ENCODE results near the gene KCNC3. TPM values are rescaled to one million over a fixed set of nuclear protein-coding genes. Genes with fewer than 3 reads are reported as not detected.

KCNC3 gene
- total RNA-seq, 2 experiments from 2014 or later = 7.4 to 23.4 TPM

DNA sequence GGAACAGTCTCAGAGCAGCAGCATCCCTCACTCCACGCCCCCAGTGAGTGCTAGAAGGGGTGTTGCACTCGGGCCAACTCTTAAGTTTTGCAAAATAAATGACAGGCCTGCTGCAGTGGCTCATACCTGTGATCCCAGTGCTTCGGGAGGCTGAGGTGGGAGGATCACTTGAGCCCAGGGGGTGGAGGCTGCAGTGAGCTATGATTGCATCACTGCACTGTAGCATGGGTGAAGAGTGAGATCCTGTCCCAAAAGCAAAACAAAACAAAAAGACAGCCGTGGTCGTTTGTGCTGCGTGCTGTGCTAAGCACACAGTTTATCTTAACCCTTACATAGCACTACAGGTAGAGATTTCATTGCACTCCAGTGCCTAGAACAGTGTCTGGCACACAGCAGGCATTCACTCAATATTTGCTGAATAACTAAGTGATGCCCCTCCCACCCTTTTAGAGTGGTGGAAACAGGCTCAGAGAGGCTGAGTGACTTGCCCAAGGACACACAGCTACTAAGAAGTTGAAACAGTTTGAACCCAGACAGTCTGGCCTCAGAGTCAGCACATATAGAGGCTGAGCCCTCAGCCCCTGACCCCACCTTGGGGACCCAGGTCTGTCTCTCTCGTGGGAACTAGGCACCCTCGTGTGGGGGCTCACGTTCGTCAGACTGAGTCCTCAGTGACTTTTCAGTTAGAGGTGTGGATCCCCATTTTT lies 18.3 kb downstream of the KCNC3 start:
- Histone ChIP-seq H4K20me1 (ENCODE audit: insufficient read depth, low read length) (no peaks in the 10 kb centered on the region), H3K4me2 (ENCODE audit: low read length) (no peak overlapping the region), H3K79me2 (ENCODE audit: insufficient read depth, low read depth, low read length) (no peaks in the 10 kb centered on the region), H3K4me1 (ENCODE audit: insufficient read depth, low read length, poor library complexity, severe bottlenecking) (peaks cover 10% of the 10 kb centered on the region), H2AFZ (ENCODE audit: low read length) (no peak overlapping the region), H3K4me3 (ENCODE audit: low read depth, low read length, poor library complexity, severe bottlenecking) (no peak overlapping the region), H3K9me2 (ENCODE audit: insufficient read depth, low read length) (no peaks in the 10 kb centered on the region), H3K9me3 (ENCODE audit: low read length) (no peaks in the 10 kb centered on the region), H3K36me3 (ENCODE audit: insufficient read depth, low read length) (no peaks in the 10 kb centered on the region), H3K27ac (ENCODE audit: low read depth, low read length, poor library complexity, severe bottlenecking) (no peak overlapping the region)
- BruUV-seq (replicated peaks) = no TSS peak
- POLR2A ChIA-PET = no interaction called here
- TF ChIP-seq, protein P1, sequence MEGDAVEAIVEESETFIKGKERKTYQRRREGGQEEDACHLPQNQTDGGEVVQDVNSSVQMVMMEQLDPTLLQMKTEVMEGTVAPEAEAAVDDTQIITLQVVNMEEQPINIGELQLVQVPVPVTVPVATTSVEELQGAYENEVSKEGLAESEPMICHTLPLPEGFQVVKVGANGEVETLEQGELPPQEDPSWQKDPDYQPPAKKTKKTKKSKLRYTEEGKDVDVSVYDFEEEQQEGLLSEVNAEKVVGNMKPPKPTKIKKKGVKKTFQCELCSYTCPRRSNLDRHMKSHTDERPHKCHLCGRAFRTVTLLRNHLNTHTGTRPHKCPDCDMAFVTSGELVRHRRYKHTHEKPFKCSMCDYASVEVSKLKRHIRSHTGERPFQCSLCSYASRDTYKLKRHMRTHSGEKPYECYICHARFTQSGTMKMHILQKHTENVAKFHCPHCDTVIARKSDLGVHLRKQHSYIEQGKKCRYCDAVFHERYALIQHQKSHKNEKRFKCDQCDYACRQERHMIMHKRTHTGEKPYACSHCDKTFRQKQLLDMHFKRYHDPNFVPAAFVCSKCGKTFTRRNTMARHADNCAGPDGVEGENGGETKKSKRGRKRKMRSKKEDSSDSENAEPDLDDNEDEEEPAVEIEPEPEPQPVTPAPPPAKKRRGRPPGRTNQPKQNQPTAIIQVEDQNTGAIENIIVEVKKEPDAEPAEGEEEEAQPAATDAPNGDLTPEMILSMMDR (conservative IDR thresholded peaks at IDR 0.05; ENCODE audit: low read length) = no peak
- TF ChIP-seq EZH2phosphoT487 (IDR thresholded peaks at IDR 0.05; ENCODE audit: borderline replicate concordance, low read depth, low read length) = no peak
- intact Hi-C loops (cut with micrococcal nuclease; ENCODE audit: unreplicated experiment) = no loop called here
- no peak for DNase-seq (ENCODE audit: low spot score)
- CTCF ChIA-PET (ENCODE audit: unreplicated experiment) = no interaction called here

DNA sequence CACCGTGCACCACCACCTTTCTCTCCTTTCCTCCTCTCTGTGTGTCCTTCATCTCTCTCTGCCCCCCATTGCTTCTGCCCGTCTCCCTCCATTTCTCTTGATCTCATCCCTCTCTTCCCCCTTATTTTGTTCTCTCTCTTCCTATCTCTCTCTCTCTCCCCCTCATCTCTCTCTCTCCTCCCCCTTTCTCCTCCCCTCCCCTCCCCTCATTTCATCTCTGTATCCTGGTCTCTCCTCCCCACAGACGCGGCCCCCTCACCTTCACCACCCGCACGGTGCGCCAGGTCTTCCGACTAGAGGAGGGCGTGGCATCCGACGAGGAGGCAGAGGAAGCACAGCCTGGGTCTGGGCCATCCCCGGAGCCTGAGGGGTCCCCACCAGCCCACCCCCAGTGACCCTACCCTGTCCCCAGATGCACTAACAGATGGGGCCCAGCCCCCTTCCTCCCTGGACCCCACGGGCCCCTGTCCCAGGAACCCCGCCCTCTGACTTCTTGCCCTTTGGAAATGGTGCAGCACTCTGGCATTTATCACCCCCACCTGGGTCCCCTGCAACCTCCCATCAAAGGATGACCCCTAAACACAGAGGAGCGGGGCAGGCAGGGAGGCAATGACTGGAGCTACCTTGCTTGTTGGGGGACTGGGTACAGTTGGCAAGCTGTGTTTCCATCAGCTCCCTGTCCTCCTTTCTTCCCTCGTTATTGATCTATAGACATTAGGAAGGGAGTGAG lies 19.6 kb downstream of the KCNC3 start:
- no peak overlapping the region for H3K4me2 ChIP-seq (ENCODE audit: low read length)
- no peaks in the 10 kb centered on the region for H3K9me3 ChIP-seq (ENCODE audit: low read length)
- peaks cover 8% of the 10 kb centered on the region for H3K4me1 ChIP-seq (ENCODE audit: insufficient read depth, low read length, poor library complexity, severe bottlenecking)
- no peak overlapping the region for H2AFZ ChIP-seq (ENCODE audit: low read length)
- no peaks in the 10 kb centered on the region for H4K20me1 ChIP-seq (ENCODE audit: insufficient read depth, low read length)
- no peak for TF ChIP-seq EZH2phosphoT487 (IDR thresholded peaks at IDR 0.05; ENCODE audit: borderline replicate concordance, low read depth, low read length)
- TF ChIP-seq, protein P1 (conservative IDR thresholded peaks at IDR 0.05; ENCODE audit: low read length) = no peak
- H3K79me2 ChIP-seq (ENCODE audit: insufficient read depth, low read depth, low read length) = no peaks in the 10 kb centered on the region
- no peak overlapping the region for H3K4me3 ChIP-seq (ENCODE audit: low read depth, low read length, poor library complexity, severe bottlenecking)
- intact Hi-C loops (cut with micrococcal nuclease; ENCODE audit: unreplicated experiment) = no loop called here
- ChIA-PET POLR2A (no interaction called here), CTCF (ENCODE audit: unreplicated experiment) (no interaction called here)
- no peaks in the 10 kb centered on the region for H3K36me3 ChIP-seq (ENCODE audit: insufficient read depth, low read length)
- no peaks in the 10 kb centered on the region for H3K9me2 ChIP-seq (ENCODE audit: insufficient read depth, low read length)
- DNase-seq (ENCODE audit: low spot score) = no peak
- no TSS peak for BruUV-seq (replicated peaks)
- H3K27ac ChIP-seq (ENCODE audit: low read depth, low read length, poor library complexity, severe bottlenecking) = no peak overlapping the region

DNA sequence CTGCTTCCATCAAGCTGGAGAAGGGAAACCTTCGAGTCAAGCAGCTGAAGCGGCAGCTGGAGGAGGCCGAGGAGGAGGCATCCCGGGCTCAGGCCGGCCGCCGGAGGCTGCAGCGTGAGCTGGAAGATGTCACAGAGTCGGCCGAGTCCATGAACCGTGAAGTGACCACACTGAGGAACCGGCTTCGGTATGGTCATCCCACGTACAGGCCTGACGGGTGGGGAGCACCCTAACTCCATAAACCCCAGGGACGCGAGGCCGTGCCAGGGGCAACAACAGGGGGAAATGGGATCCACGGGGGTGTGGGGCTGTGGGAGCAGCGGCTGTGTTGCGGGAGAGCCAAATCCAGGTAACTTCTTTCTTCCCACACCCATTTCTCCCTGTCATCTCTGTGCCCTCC lies 20.2 kb downstream of the KCNC3 start:
- no TSS peak for BruUV-seq (replicated peaks)
- ChIA-PET POLR2A (no interaction called here), CTCF (ENCODE audit: unreplicated experiment) (no interaction called here)
- no peaks in the 10 kb centered on the region for H4K20me1 ChIP-seq (ENCODE audit: insufficient read depth, low read length)
- no peak overlapping the region for H3K27ac ChIP-seq (ENCODE audit: low read depth, low read length, poor library complexity, severe bottlenecking)
- H3K4me3 ChIP-seq (ENCODE audit: low read depth, low read length, poor library complexity, severe bottlenecking) = no peak overlapping the region
- intact Hi-C loops (cut with micrococcal nuclease; ENCODE audit: unreplicated experiment) = no loop called here
- H3K9me3 ChIP-seq (ENCODE audit: low read length) = no peaks in the 10 kb centered on the region
- no peaks in the 10 kb centered on the region for H3K9me2 ChIP-seq (ENCODE audit: insufficient read depth, low read length)
- TF ChIP-seq EZH2phosphoT487 (IDR thresholded peaks at IDR 0.05; ENCODE audit: borderline replicate concordance, low read depth, low read length) = no peak
- TF ChIP-seq, protein P1 (conservative IDR thresholded peaks at IDR 0.05; ENCODE audit: low read length) = no peak
- peaks cover 4% of the 10 kb centered on the region for H3K4me1 ChIP-seq (ENCODE audit: insufficient read depth, low read length, poor library complexity, severe bottlenecking)
- no peak overlapping the region for H2AFZ ChIP-seq (ENCODE audit: low read length)
- no peaks in the 10 kb centered on the region for H3K36me3 ChIP-seq (ENCODE audit: insufficient read depth, low read length)
- H3K4me2 ChIP-seq (ENCODE audit: low read length) = no peak overlapping the region
- DNase-seq (ENCODE audit: low spot score) = no peak
- H3K79me2 ChIP-seq (ENCODE audit: insufficient read depth, low read depth, low read length) = no peaks in the 10 kb centered on the region
